Keratinocyte (primary cell): ENCODE results near the gene CUL2. TPM values are rescaled to one million over a fixed set of nuclear protein-coding genes. Genes with fewer than 3 reads are reported as not detected.

ENCODE experiments used
- DNase-seq: peaks from one replicate; pipeline ENCODE4 v3.0.0-alpha.2; 2011; ENCODE audit warnings: low read depth, missing footprints, low spot score
- FAIRE-seq: peaks from 2 replicates; lab custom pipeline; 2011; peaks lifted over from hg19 to GRCh38; lab: Jason Lieb, UNC
- H2AFZ ChIP-seq: 2 replicates; pipeline ENCODE4 v1.6.0; 2012; ENCODE audit warnings: low read length, control low read depth, inconsistent platforms; ENCODE audit not compliant: control insufficient read depth
- H3K27ac ChIP-seq: 2 replicates; pipeline ENCODE4 v1.5.1; 2011; ENCODE audit warnings: low read length; ENCODE audit not compliant: control insufficient read depth, insufficient read depth
- H3K27me3 ChIP-seq: 3 replicates; pipeline ENCODE4 v1.6.0; 2011; ENCODE audit warnings: low read length; ENCODE audit not compliant: control insufficient read depth, insufficient read depth; ENCODE audit errors: extremely low read depth
- H3K36me3 ChIP-seq, 2 experiments: 2 replicates in 1 of 2; 3 replicates in 1 of 2; pipeline ENCODE4 v1.5.1; 2011; ENCODE audit warnings: low read length in 2 of 2, mild to moderate bottlenecking in 1 of 2; ENCODE audit not compliant: control insufficient read depth in 2 of 2, insufficient read depth in 2 of 2; ENCODE audit errors: extremely low read depth in 1 of 2
- H3K4me1 ChIP-seq: 3 replicates; pipeline ENCODE4 v1.5.1; 2011; ENCODE audit warnings: low read length; ENCODE audit not compliant: control insufficient read depth, insufficient read depth; ENCODE audit errors: extremely low read depth
- H3K4me2 ChIP-seq: 3 replicates; pipeline ENCODE4 v1.6.0; 2011; ENCODE audit warnings: low read depth, low read length; ENCODE audit not compliant: control insufficient read depth, insufficient read depth; ENCODE audit errors: extremely low read depth
- H3K4me3 ChIP-seq, 3 experiments: fragments of 200-600 bp in 1 of 3; sonication (generic) in 1 of 3; 2 replicates in 2 of 3; 3 replicates in 1 of 3; pipeline ENCODE4 v1.5.1; 2011 to 2016; ENCODE audit warnings: low read length in 3 of 3, mild to moderate bottlenecking in 3 of 3, control low read depth in 2 of 3, inconsistent platforms in 1 of 3, low read depth in 1 of 3, mixed read lengths in 1 of 3, mixed run types in 1 of 3, moderate library complexity in 1 of 3; ENCODE audit not compliant: control insufficient read depth in 2 of 3, insufficient read depth in 2 of 3; ENCODE audit errors: extremely low read depth in 1 of 3
- H3K79me2 ChIP-seq: 2 replicates; pipeline ENCODE4 v1.6.0; 2012; ENCODE audit warnings: low read length; ENCODE audit not compliant: control insufficient read depth, insufficient read depth
- H3K9ac ChIP-seq: 3 replicates; pipeline ENCODE4 v1.6.0; 2011; ENCODE audit warnings: low read length; ENCODE audit not compliant: control insufficient read depth, insufficient read depth; ENCODE audit errors: extremely low read depth
- H3K9me1 ChIP-seq: 3 replicates; pipeline ENCODE4 v1.6.0; 2011; ENCODE audit warnings: low read length; ENCODE audit not compliant: control insufficient read depth, insufficient read depth; ENCODE audit errors: extremely low read depth
- H3K9me3 ChIP-seq: 2 replicates; pipeline ENCODE4 v1.5.1; 2012; ENCODE audit warnings: low read depth, low read length; ENCODE audit not compliant: control insufficient read depth
- H4K20me1 ChIP-seq: 3 replicates; pipeline ENCODE4 v1.6.0; 2011; ENCODE audit warnings: low read length; ENCODE audit not compliant: control insufficient read depth, insufficient read depth; ENCODE audit errors: extremely low read depth
- EZH2 ChIP-seq: IDR thresholded peaks from one replicate; pipeline ENCODE4 v1.6.1; 2012; ENCODE audit warnings: inconsistent platforms, mild to moderate bottlenecking, low read length, moderate library complexity
- dilution Hi-C: fragments of 300-500 bp; cut with MboI; formaldehyde crosslinking; loops from one replicate; pipeline ENCODE4 v1.7.0; 2020; ENCODE audit warnings: low sequenced_read_pairs; ENCODE audit not compliant: extremely low pct_ligation_motif_present
- polyA plus RNA-seq, 5 experiments: library from polyadenylated mRNA; depleted of rRNA in 3 of 5; stranded (reverse) in 3 of 5; stranded (forward) in 1 of 5; unstranded in 1 of 5; fragments of >200 nt; gene quantifications; 1 replicate in 1 of 5; 2 replicates in 3 of 5; 3 replicates in 1 of 5; pipeline versions ENCODE4 v1.2.1 to v1.2.3, GENCODE V29; 2011 to 2012; ENCODE audit warnings: missing spikeins in 2 of 5, low read depth in 1 of 5, low replicate concordance in 1 of 5
- TF ChIP-seq, protein P1 (sequence below), 3 experiments: IDR thresholded peaks in 1 of 3; conservative IDR thresholded peaks in 1 of 3; optimal IDR thresholded peaks in 1 of 3; 2 replicates in 2 of 3; 3 replicates in 1 of 3; pipeline versions ENCODE3 to v1.5.1; 2011; ENCODE audit warnings: low read length in 3 of 3, mild to moderate bottlenecking in 3 of 3, moderate library complexity in 2 of 3, control low read depth in 1 of 3, inconsistent platforms in 1 of 3; ENCODE audit not compliant: insufficient read depth in 2 of 3; ENCODE audit errors: extremely low read depth in 1 of 3

The CUL2 gene
- polyA plus RNA-seq, 1 donor (not counting 4 experiments of a cell fraction or from before 2014, with no cell fraction given), result 39.7 TPM

DNA sequence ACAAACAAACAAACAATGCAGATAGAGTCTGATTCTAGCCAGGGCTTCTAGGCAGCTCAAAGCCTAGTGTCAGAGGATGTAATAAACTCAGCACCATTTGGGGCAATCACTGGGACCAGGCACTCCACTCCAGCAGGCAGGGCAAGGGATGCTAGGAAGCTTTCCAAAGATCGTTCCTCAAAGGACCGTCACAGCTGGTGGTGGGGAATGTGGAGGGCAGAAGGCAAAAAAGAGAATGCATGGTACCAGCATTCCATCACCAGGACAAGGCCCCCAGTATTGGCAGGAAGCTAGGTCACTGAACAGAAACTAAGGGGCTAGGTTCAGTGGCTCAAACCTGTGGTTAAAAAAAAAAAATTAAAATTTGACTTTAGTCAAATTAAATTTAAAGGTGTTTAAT lies 94.2 kb downstream of the CUL2 start:
- Histone ChIP-seq H3K4me2 (no peak overlapping the region), H3K79me2 (no peaks in the 10 kb centered on the region), H2AFZ (no peak overlapping the region), H3K9me3 (no peaks in the 10 kb centered on the region), H4K20me1 (no peaks in the 10 kb centered on the region), H3K36me3 (no peaks in the 10 kb centered on the region), H3K27ac (no peak overlapping the region), H3K27me3 (no peaks in the 10 kb centered on the region), H3K9me1 (no peaks in the 10 kb centered on the region), H3K4me3 (no peak overlapping the region), H3K4me1 (peaks cover 24% of the 10 kb centered on the region), H3K9ac (no peak overlapping the region)
- TF ChIP-seq, protein P1, sequence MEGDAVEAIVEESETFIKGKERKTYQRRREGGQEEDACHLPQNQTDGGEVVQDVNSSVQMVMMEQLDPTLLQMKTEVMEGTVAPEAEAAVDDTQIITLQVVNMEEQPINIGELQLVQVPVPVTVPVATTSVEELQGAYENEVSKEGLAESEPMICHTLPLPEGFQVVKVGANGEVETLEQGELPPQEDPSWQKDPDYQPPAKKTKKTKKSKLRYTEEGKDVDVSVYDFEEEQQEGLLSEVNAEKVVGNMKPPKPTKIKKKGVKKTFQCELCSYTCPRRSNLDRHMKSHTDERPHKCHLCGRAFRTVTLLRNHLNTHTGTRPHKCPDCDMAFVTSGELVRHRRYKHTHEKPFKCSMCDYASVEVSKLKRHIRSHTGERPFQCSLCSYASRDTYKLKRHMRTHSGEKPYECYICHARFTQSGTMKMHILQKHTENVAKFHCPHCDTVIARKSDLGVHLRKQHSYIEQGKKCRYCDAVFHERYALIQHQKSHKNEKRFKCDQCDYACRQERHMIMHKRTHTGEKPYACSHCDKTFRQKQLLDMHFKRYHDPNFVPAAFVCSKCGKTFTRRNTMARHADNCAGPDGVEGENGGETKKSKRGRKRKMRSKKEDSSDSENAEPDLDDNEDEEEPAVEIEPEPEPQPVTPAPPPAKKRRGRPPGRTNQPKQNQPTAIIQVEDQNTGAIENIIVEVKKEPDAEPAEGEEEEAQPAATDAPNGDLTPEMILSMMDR (optimal IDR thresholded peaks at IDR 0.05 in 1 of 3, IDR thresholded peaks at IDR 0.05 in 1 of 3, conservative IDR thresholded peaks at IDR 0.05 in 1 of 3; ENCODE audit: extremely low read depth in 1 of 3, insufficient read depth in 2 of 3, low read length in 3 of 3), result no peak
- no peak for TF ChIP-seq EZH2
- dilution Hi-C loops, result no loop called here
- FAIRE-seq, result no peak
- DNase-seq, result no peak

DNA sequence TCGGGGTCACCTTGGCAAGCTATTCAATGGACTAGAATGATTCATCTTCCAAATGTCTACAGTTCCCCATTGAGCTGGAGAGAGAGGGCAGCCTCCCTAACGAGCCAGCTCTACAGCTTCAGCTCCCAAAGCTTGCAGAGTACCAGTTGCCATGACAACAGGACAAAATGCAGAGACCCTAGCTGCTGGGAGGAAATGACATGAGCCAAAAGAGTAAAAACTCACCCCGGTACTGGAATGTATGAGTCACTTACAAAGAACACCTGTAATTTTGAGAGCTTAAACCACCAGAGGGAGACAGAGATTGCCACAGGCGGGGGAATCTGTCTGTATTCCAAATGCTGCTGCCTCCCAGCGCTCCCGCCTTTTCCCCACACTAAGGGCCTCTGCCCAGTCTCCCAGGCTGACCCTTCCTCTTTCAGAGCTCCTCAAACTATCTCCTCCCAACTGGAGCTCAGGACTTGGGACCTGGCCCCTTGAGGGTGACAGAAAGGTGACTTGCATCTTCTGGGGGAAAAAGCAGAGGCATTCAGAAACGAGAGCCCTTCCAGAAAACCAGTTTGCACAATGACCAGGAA lies 95.5 kb downstream of the CUL2 start:
- Histone ChIP-seq H3K36me3 (no peaks in the 10 kb centered on the region), H3K4me3 (no peak overlapping the region), H3K9me3 (no peaks in the 10 kb centered on the region), H3K9me1 (no peaks in the 10 kb centered on the region), H4K20me1 (no peaks in the 10 kb centered on the region), H3K4me2 (peak overlapping the region; percentile 28), H3K9ac (no peak overlapping the region), H3K4me1 (peaks cover 24% of the 10 kb centered on the region), H3K79me2 (no peaks in the 10 kb centered on the region), H3K27me3 (no peaks in the 10 kb centered on the region), H3K27ac (peak overlapping the region; percentile 5), H2AFZ (no peak overlapping the region)
- DNase-seq, result peak; percentile 63
- dilution Hi-C loops, result no loop called here
- TF ChIP-seq EZH2, result no peak
- TF ChIP-seq, protein P1 (optimal IDR thresholded peaks at IDR 0.05 in 1 of 3, IDR thresholded peaks at IDR 0.05 in 1 of 3, conservative IDR thresholded peaks at IDR 0.05 in 1 of 3; ENCODE audit: extremely low read depth in 1 of 3, insufficient read depth in 2 of 3, low read length in 3 of 3), result peak; percentile 72 to 87 (median 82)
- peak; percentile 62 for FAIRE-seq
